SK-N-SH treated with all-trans-retinoic acid at 6 μM for 48 hours (cell line): Measurements from ENCODE around the gene SRSF6.

Experiments
- RARB ChIP-seq: fragments of 250-450 bp; sonication (Bioruptor Pico); IDR thresholded peaks from 2 replicates; pipeline ENCODE4 v1.8.0; 2021; ENCODE audit warnings: mild to moderate bottlenecking, moderate library complexity
- TCF4 ChIP-seq: fragments of 250-450 bp; sonication (Bioruptor Pico); IDR thresholded peaks from 2 replicates; pipeline ENCODE4 v1.8.0; 2021; ENCODE audit warnings: mild to moderate bottlenecking, moderate library complexity, borderline replicate concordance

DNA sequence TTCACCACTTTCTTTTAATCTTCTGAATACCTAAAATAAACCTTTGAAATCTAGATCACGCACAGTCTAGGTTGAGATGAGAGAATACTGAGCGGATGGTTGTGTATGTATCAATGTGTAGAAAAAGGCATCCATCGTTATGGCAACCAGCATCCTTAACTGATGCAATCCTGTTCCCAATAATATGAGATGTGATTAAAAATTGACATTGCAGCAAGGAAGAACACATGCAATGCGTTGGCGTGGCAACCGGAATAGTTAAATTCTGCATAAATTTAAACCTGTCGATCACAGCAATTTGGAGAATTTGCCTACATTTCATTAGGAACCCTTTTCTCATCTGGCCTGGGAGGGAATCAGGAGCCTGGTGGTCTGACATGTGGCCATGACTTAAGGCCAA is 48.5 kb downstream of the SRSF6 start:
- TF ChIP-seq TCF4 (CRISPR knock-in tag) (no peak), RARB (CRISPR knock-in tag) (no peak)
